GM23338 (cell line): ENCODE results near the gene RAB19. TPM values are rescaled to one million over a fixed set of nuclear protein-coding genes. Genes with fewer than 3 reads are reported as not detected.

Experiments used
- ATAC-seq: fragments of 200-7000 bp; cut with Tn5 transposase; 3 replicates; pipeline ENCODE4 v1.9.1; 2020
- DNase-seq: peaks from one replicate; pipeline ENCODE4 v3.0.0-alpha.2; 2015; ENCODE audit warnings: low spot score
- H2AFZ ChIP-seq: fragments of 200-600 bp; sonication (generic); 2 replicates; pipeline ENCODE4 v1.8.0; 2016; ENCODE audit warnings: antibody characterized with exemption, mild to moderate bottlenecking, moderate library complexity
- H3F3A ChIP-seq: fragments of 200-600 bp; sonication (generic); replicated peaks from 2 replicates; pipeline ENCODE4 v1.8.0; 2017; ENCODE audit warnings: antibody characterized with exemption, mixed run types, low read depth
- H3K27ac ChIP-seq: fragments of 200-600 bp; sonication (generic); 2 replicates; pipeline ENCODE4 v1.6.1; 2016; ENCODE audit warnings: low read depth
- H3K27me3 ChIP-seq: fragments of 200-600 bp; sonication (generic); 2 replicates; pipeline ENCODE4 v1.8.0; 2016; ENCODE audit warnings: mild to moderate bottlenecking, mixed run types, moderate library complexity; ENCODE audit not compliant: insufficient read depth
- H3K36me3 ChIP-seq: fragments of 200-600 bp; sonication (generic); 2 replicates; pipeline ENCODE4 v1.8.0; 2016; ENCODE audit warnings: mild to moderate bottlenecking; ENCODE audit not compliant: insufficient read depth
- H3K4me1 ChIP-seq: fragments of 200-600 bp; sonication (generic); 2 replicates; pipeline ENCODE4 v1.8.0; 2016; ENCODE audit warnings: mild to moderate bottlenecking, moderate library complexity; ENCODE audit not compliant: insufficient read depth
- H3K4me2 ChIP-seq: fragments of 200-600 bp; sonication (generic); 2 replicates; pipeline ENCODE4 v1.7.1; 2017; ENCODE audit warnings: mixed run types
- H3K4me3 ChIP-seq: fragments of 200-600 bp; sonication (generic); 2 replicates; pipeline ENCODE4 v1.6.1; 2016; ENCODE audit warnings: mixed run types
- H3K79me2 ChIP-seq: fragments of 200-600 bp; sonication (generic); replicated peaks from 2 replicates; pipeline ENCODE4 v1.8.0; 2017; ENCODE audit warnings: mild to moderate bottlenecking; ENCODE audit not compliant: insufficient read depth
- H3K9me2 ChIP-seq: fragments of 200-600 bp; sonication (generic); 2 replicates; pipeline ENCODE4 v1.8.0; 2017; ENCODE audit not compliant: insufficient read depth
- H4K20me1 ChIP-seq: fragments of 200-600 bp; sonication (generic); replicated peaks from 2 replicates; pipeline ENCODE4 v1.8.0; 2017; ENCODE audit warnings: mild to moderate bottlenecking; ENCODE audit not compliant: insufficient read depth
- H3K27ac Mint-ChIP-seq: 2 replicates; pipeline ENCODE4 v1.8.0; 2020; ENCODE audit warnings: inconsistent platforms, mild to moderate bottlenecking, moderate library complexity, mixed read lengths
- H3K27me3 Mint-ChIP-seq: 3 replicates; pipeline ENCODE4 v1.8.0; 2022; ENCODE audit warnings: low read depth, mild to moderate bottlenecking, moderate library complexity, mixed read lengths, inconsistent platforms; ENCODE audit not compliant: insufficient read depth, poor library complexity
- H3K36me3 Mint-ChIP-seq: 3 replicates; pipeline ENCODE4 v1.8.0; 2021; ENCODE audit warnings: low read depth, mild to moderate bottlenecking, inconsistent platforms, moderate library complexity, mixed read lengths
- H3K4me1 Mint-ChIP-seq: 3 replicates; pipeline ENCODE4 v1.8.0; 2020; ENCODE audit warnings: mild to moderate bottlenecking, inconsistent platforms, mixed read lengths
- H3K4me3 Mint-ChIP-seq: 3 replicates; pipeline ENCODE4 v1.8.0; 2021; ENCODE audit warnings: moderate library complexity, mild to moderate bottlenecking, inconsistent platforms, mixed read lengths
- H3K9me3 Mint-ChIP-seq: 3 replicates; pipeline ENCODE4 v1.8.0; 2020; ENCODE audit warnings: moderate library complexity, mild to moderate bottlenecking, inconsistent platforms, mixed read lengths
- CREB1 ChIP-seq: fragments of 250-450 bp; sonication (Bioruptor Pico); IDR thresholded peaks from 2 replicates; pipeline ENCODE4 v1.5.0; 2020; ENCODE audit warnings: low read depth, mild to moderate bottlenecking, moderate library complexity
- ETS1 ChIP-seq: IDR thresholded peaks from 2 replicates; pipeline ENCODE4 v1.6.1; 2016; ENCODE audit warnings: antibody characterized with exemption
- EZH2 ChIP-seq: fragments of 200-600 bp; sonication (generic); IDR thresholded peaks from one replicate; pipeline ENCODE4 v1.8.0; 2017; ENCODE audit warnings: antibody characterized with exemption, mild to moderate bottlenecking, low read depth; ENCODE audit not compliant: unreplicated experiment
- EZH2phosphoT487 ChIP-seq: fragments of 200-600 bp; sonication (generic); IDR thresholded peaks from one replicate; pipeline ENCODE4 v1.8.1; 2018; ENCODE audit warnings: antibody characterized with exemption; ENCODE audit not compliant: unreplicated experiment
- NANOG ChIP-seq: IDR thresholded peaks from 2 replicates; pipeline ENCODE4 v1.6.1; 2016; ENCODE audit warnings: antibody characterized with exemption, borderline replicate concordance
- POLR2AphosphoS5 ChIP-seq: IDR thresholded peaks from 2 replicates; pipeline ENCODE4 v1.6.1; 2016; ENCODE audit warnings: antibody characterized with exemption, low read depth
- STAT1 ChIP-seq: IDR thresholded peaks from one replicate; pipeline ENCODE4 v1.6.1; 2016; ENCODE audit warnings: antibody characterized with exemption; ENCODE audit not compliant: unreplicated experiment
- ZNF114 ChIP-seq: fragments of 250-450 bp; sonication (Bioruptor Pico); IDR thresholded peaks from 2 replicates; pipeline ENCODE4 v1.5.0; 2020; ENCODE audit warnings: mild to moderate bottlenecking, moderate library complexity
- ZNF331 ChIP-seq: fragments of 250-450 bp; sonication (Bioruptor Pico); IDR thresholded peaks from 2 replicates; pipeline ENCODE4 v1.5.0; 2020; ENCODE audit warnings: low read depth, mild to moderate bottlenecking, moderate library complexity
- polyA plus RNA-seq: library from polyadenylated mRNA; unstranded; fragments of >200 nt; fragmentation: Nextera tagmentation; extraction: Ambion mirVana; gene quantifications from 2 replicates; pipeline ENCODE4 v1.2.1, GENCODE V29; 2016
- total RNA-seq: library from RNA; depleted of rRNA; stranded (reverse); fragments of >200 nt; shearing (Covaris generic); gene quantifications from 2 replicates; pipeline ENCODE4 v1.2.3, GENCODE V29; 2014
- TF ChIP-seq, protein P1 (sequence below): fragments of 250-450 bp; sonication (Bioruptor Pico); IDR thresholded peaks from 2 replicates; pipeline ENCODE4 v1.5.0; 2020; ENCODE audit warnings: mild to moderate bottlenecking, moderate library complexity
- TF ChIP-seq, protein P2 (sequence below), 2 experiments: fragments of 200-600 bp in 1 of 2; sonication (generic) in 1 of 2; conservative IDR thresholded peaks; 2 replicates each; pipeline versions ENCODE4 v1.5.1 to v1.6.1; 2016 to 2017; ENCODE audit warnings: antibody characterized with exemption in 2 of 2, low read depth in 2 of 2, mild to moderate bottlenecking in 2 of 2, moderate library complexity in 1 of 2

Gene RAB19
- total and polyA plus RNA-seq, 2 experiments from 2014 or later: 2.5 to 5.2 TPM

DNA sequence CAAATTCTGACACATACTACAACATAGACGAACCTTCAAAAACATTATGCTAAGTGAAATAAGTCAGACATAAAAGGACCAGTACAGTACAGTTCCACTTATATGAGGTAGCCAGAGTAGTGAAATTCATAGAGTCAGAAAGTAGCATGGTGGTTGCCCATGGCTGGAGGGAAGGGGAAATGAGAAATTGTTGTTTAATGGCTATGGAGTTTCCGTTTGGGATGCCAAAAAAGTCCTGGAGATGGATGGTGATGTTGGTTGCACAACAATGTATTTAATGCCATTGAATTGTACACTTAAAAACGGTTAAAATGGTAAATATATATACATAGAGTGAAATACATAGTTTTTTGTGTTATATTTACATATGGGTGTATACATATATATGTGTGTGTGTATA lies 3.5 kb upstream of the RAB19 start:
- no peak overlapping the region for H3K4me3 ChIP-seq
- H3K9me3 Mint-ChIP-seq: no peaks in the 10 kb centered on the region
- peaks cover 10% of the 10 kb centered on the region for H3K4me1 ChIP-seq
- peaks cover 11% of the 10 kb centered on the region for H4K20me1 ChIP-seq
- H3K4me2 ChIP-seq: no peak overlapping the region
- no peak overlapping the region for H3K27ac Mint-ChIP-seq
- no peaks in the 10 kb centered on the region for H3K36me3 ChIP-seq
- no peak for ATAC-seq
- H3K36me3 Mint-ChIP-seq: peaks cover 4% of the 10 kb centered on the region; the same call in 1 of the 3 replicates
- no peak overlapping the region for H2AFZ ChIP-seq
- H3K9me2 ChIP-seq: no peaks in the 10 kb centered on the region
- no peak for TF ChIP-seq ZNF114 (CRISPR knock-in tag)
- no peak for TF ChIP-seq EZH2phosphoT487
- TF ChIP-seq NANOG: no peak
- TF ChIP-seq, protein P1, sequence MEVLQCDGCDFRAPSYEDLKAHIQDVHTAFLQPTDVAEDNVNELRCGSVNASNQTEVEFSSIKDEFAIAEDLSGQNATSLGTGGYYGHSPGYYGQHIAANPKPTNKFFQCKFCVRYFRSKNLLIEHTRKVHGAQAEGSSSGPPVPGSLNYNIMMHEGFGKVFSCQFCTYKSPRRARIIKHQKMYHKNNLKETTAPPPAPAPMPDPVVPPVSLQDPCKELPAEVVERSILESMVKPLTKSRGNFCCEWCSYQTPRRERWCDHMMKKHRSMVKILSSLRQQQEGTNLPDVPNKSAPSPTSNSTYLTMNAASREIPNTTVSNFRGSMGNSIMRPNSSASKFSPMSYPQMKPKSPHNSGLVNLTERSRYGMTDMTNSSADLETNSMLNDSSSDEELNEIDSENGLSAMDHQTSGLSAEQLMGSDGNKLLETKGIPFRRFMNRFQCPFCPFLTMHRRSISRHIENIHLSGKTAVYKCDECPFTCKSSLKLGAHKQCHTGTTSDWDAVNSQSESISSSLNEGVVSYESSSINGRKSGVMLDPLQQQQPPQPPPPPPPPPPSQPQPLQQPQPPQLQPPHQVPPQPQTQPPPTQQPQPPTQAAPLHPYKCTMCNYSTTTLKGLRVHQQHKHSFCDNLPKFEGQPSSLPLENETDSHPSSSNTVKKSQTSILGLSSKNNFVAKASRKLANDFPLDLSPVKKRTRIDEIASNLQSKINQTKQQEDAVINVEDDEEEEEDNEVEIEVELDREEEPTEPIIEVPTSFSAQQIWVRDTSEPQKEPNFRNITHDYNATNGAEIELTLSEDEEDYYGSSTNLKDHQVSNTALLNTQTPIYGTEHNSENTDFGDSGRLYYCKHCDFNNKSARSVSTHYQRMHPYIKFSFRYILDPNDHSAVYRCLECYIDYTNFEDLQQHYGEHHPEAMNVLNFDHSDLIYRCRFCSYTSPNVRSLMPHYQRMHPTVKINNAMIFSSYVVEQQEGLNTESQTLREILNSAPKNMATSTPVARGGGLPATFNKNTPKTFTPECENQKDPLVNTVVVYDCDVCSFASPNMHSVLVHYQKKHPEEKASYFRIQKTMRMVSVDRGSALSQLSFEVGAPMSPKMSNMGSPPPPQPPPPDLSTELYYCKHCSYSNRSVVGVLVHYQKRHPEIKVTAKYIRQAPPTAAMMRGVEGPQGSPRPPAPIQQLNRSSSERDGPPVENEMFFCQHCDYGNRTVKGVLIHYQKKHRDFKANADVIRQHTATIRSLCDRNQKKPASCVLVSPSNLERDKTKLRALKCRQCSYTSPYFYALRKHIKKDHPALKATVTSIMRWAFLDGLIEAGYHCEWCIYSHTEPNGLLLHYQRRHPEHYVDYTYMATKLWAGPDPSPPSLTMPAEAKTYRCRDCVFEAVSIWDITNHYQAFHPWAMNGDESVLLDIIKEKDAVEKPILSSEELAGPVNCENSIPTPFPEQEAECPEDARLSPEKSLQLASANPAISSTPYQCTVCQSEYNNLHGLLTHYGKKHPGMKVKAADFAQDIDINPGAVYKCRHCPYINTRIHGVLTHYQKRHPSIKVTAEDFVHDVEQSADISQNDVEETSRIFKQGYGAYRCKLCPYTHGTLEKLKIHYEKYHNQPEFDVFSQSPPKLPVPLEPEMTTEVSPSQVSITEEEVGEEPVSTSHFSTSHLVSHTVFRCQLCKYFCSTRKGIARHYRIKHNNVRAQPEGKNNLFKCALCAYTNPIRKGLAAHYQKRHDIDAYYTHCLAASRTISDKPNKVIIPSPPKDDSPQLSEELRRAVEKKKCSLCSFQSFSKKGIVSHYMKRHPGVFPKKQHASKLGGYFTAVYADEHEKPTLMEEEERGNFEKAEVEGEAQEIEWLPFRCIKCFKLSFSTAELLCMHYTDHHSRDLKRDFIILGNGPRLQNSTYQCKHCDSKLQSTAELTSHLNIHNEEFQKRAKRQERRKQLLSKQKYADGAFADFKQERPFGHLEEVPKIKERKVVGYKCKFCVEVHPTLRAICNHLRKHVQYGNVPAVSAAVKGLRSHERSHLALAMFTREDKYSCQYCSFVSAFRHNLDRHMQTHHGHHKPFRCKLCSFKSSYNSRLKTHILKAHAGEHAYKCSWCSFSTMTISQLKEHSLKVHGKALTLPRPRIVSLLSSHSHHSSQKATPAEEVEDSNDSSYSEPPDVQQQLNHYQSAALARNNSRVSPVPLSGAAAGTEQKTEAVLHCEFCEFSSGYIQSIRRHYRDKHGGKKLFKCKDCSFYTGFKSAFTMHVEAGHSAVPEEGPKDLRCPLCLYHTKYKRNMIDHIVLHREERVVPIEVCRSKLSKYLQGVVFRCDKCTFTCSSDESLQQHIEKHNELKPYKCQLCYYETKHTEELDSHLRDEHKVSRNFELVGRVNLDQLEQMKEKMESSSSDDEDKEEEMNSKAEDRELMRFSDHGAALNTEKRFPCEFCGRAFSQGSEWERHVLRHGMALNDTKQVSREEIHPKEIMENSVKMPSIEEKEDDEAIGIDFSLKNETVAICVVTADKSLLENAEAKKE (CRISPR knock-in tag): no peak
- TF ChIP-seq POLR2AphosphoS5: no peak
- TF ChIP-seq, protein P2, sequence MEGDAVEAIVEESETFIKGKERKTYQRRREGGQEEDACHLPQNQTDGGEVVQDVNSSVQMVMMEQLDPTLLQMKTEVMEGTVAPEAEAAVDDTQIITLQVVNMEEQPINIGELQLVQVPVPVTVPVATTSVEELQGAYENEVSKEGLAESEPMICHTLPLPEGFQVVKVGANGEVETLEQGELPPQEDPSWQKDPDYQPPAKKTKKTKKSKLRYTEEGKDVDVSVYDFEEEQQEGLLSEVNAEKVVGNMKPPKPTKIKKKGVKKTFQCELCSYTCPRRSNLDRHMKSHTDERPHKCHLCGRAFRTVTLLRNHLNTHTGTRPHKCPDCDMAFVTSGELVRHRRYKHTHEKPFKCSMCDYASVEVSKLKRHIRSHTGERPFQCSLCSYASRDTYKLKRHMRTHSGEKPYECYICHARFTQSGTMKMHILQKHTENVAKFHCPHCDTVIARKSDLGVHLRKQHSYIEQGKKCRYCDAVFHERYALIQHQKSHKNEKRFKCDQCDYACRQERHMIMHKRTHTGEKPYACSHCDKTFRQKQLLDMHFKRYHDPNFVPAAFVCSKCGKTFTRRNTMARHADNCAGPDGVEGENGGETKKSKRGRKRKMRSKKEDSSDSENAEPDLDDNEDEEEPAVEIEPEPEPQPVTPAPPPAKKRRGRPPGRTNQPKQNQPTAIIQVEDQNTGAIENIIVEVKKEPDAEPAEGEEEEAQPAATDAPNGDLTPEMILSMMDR (conservative IDR thresholded peaks at IDR 0.05; ENCODE audit: low read depth in 2 of 2): no peak
- TF ChIP-seq CREB1 (CRISPR knock-in tag): no peak
- TF ChIP-seq ZNF331 (CRISPR knock-in tag): no peak
- TF ChIP-seq ETS1: no peak
- no peak for TF ChIP-seq STAT1
- no peak for TF ChIP-seq EZH2
- peaks cover 26% of the 10 kb centered on the region for H3K79me2 ChIP-seq
- H3K4me1 Mint-ChIP-seq: peaks cover 30% of the 10 kb centered on the region
- no peaks in the 10 kb centered on the region for H3K27me3 ChIP-seq
- no peak overlapping the region for H3K4me3 Mint-ChIP-seq
- peaks cover 11% of the 10 kb centered on the region for H3K27me3 Mint-ChIP-seq
- DNase-seq: no peak
- H3F3A ChIP-seq: peaks cover 3% of the 10 kb centered on the region; the same call in 1 of the 2 replicates
- H3K27ac ChIP-seq: no peak overlapping the region
